Ramos (cell line): Measurements from ENCODE around the gene ABCA13.

Experiments used
- in situ Hi-C: fragments of 300-500 bp; cut with MboI; formaldehyde crosslinking; loops from one replicate; pipeline ENCODE4 v1.14.3; 2022; ENCODE audit warnings: low sequenced_read_pairs; ENCODE audit not compliant: unreplicated experiment

The ABCA13 gene

DNA sequence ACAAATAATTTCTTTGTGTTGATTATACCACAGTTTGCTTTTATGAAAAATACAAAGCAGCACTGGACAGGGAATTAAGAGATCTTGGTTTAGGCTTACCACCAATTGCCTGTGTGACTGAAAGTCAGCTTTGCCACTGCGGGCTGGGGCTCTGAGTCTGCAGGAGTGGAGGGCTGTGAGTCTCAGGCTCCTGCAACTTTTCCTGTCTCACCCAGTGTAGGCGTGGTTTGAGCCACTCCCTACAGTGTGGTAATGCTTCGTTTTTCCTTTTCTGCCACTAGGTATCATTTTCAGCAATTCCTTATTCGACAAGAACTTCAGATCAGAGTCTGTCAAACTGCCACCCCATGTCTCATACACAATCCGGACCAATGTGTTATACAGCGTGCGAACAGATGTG, 180.6 kb downstream of the ABCA13 start:
- in situ Hi-C loops = no loop called here

DNA sequence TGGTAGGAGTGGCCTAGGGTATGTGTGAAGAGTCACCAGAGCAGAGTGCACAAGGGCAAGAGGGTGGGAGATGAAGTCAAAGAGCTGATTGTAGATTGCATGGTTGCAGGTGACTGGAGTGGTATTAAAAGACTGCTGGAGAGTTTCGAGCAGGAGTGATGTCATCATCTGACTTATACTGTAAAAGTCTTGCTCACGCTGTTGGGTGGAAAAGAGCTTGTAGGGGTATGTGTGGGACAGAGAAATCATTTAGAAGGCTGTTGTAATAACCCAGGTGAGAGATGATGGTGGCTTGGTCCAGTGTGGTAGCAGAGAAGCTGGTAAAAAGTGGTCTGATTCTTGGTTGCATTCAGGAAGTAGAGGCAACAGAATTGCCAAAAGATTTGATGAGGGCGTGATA, 184.1 kb downstream of the ABCA13 start:
- in situ Hi-C loops = no loop called here

DNA sequence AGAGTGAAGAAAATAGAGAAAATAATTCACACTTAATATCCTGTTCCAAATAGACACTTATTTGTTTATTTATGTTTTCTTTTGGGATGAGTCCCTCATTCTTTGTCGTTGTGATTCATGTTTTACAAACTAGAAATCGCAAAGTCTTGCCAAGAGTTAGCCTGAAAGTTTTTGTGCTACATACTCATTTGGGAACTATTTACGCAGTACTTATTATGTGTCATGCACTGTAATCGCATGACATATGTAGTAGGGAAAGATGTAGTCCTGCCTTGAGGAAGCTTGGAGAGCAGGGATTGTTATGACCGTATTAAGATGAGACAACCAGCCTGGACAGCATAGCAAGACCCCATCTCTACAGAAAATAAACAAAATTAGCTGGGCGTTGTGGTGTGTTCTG, 189.3 kb downstream of the ABCA13 start:
- in situ Hi-C loops = no loop called here

DNA sequence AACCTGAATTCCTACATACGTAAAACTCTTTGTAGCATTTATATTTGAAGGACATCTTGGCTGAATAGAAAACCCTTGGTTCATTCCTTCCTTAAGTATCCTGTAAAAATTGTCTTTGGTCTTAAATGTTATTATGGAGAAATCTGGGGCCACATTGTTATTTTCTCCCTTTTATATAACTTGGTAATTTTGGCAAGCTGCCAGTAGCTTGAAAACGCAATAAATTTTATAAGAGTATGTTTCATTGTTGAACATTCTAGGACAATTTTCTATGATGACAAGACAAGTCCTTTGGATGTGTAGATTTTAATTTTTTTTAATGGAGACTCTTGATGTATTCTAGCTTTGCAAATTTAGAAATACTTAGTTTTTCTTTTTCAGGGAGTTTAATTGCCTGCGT, 191.9 kb downstream of the ABCA13 start:
- in situ Hi-C loops = no loop called here

DNA sequence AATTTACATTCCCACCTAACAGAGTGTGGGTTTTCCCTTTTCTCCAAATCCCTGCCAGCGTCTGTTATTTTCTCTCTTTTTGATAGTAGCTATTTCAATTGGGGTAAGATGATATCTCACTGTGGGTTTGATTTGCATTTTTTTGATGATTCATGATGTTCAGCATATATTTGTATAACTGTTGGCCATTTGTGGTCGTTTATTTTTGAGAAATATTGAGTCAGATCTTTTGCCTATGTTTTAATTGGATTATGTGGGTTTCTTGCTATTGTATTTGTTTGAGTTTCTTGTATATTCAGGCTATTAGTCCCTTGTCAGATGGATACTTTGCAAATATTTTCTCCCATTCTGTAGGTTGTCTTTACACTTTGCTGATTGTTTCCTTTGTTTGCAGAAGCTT, 193.8 kb downstream of the ABCA13 start:
- in situ Hi-C loops = no loop called here

DNA sequence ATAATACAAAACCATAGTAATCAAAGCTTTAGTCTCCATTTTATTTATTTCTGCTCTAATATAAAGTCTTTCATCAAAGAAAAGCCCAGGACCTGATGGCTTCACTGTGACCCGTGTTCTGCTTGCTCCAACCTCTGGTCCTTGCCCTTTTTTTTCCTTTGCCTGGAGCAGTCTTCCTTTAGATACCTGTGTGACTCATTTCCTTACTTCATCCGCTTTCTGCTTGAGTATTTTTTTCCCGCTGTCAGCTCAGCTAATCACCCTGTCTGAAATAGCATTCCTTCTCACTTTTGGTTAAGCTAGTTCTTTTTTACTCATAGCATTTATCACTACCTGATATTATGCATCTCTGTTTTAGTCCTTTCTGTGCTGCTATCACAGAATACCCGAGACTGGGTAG, 194.8 kb downstream of the ABCA13 start:
- in situ Hi-C loops = no loop called here

DNA sequence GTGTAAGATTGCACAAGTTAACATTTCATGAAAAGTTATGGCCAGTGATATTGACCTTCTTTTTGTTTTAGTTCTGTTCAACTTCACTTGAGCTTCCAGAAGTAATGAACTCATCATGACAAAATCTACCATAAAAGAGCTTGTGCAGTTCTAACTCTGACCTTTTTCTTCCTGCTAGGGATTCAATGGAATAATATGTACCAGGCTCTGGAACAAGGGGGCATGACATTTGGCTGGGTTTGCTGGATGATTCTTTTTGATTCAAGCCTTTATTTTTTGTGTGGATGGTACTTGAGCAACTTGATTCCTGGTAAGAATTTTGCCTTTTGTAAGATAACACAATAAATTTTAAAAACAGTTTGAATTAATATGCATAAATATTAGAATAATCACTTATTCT, 205.0 kb downstream of the ABCA13 start:
- in situ Hi-C loops = no loop called here

DNA sequence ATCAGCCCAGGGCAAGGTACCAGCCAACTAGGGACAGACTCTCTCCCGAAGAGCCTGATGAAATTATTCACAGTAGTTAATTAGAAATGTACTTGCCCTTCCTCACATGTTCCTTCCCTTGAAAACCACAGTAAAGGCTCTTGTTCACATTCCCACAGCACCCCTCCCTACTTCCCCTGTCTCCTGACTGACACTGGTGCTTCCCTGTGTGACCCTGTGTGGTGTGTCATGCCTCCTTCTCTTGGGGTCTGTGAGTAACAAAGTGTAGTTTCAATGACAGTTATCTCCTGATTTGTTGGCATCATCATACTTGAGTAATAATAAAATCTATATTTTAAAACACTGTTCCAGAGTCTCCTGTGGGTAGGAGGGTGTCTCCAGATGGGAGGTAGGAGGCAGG, 209.7 kb downstream of the ABCA13 start:
- in situ Hi-C loops = no loop called here

DNA sequence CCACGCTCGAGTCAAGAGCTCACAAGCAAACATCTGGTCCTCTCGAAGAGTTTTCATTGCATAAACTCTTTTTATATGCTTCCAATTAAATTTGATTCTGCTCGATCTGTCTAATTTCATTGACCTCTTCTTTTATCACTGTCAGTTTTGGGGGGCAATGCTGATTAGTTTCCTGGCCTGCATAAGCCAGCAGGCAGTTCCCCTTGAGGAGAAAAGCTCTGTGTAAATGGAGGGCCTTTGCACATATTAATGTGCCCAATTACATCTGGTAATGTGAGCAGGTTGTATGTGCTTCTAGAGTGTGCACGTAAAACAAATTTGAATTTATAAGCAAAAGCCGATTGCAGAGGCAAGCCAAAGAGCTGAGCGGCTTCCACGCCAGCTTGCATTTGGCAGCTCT, 210.3 kb downstream of the ABCA13 start:
- in situ Hi-C loops = no loop called here

DNA sequence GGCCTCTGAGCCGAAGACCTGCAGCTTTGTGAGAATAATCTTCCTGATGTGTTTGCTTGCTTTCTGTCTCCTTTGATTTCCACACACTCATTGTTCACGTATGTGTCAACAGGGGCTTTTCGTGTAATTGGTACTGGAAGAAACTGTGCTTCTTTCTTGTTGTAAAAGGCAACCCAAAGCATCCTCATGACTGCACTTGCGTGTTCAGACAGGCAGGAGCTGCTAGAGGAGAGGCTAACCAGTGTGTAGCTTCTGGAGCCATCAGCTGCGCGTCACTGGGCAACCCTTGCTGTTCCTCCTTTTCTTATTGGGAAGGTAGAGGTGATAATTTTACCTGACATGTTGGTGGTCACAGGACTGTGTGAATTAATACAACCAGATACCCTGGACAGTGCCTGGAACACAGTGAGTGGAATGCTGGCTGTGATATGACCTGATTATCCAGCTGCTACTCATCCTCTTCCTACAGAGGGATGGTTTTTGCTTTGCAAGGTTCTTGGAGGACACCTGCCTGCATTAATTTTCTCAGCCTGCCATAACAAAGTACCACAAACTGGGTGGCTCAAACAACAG, 213.0 kb downstream of the ABCA13 start:
- in situ Hi-C loops = no loop called here

DNA sequence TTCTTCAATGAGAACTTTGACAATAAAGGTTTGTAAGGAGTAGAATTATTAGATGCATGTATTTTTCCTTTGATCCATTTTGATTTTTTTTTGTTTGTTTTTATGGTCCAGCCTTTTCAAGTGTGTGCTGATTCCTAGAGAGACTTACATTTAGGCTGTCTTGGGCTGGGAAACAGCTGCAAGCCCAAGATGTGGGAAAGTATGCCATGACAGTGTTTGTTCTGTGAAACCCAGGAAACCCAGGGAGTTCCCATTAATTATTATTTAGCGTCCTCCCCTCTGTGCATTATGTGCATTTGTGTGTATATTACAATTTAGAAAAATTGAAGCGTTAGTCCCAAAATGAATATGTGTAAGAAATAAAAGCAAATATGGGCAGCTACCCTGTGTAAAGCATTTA, 216.7 kb downstream of the ABCA13 start:
- in situ Hi-C loops = no loop called here

DNA sequence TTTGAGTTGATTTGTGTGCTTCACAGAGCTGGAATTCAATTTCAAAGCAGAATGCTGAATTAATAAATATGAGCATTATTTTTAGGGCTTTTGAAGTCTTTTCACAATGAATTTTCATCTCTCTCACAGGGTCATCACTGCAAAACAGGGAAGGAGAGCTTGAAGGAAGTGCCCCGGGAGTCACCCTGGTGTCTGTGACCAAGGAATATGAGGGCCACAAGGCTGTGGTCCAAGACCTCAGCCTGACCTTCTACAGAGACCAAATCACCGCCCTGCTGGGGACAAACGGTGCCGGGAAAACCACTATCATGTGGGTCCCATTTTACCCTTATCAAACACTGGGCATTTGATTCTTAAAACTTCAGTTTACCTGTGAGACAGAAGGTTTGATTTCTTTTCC, 217.7 kb downstream of the ABCA13 start:
- in situ Hi-C loops = no loop called here

DNA sequence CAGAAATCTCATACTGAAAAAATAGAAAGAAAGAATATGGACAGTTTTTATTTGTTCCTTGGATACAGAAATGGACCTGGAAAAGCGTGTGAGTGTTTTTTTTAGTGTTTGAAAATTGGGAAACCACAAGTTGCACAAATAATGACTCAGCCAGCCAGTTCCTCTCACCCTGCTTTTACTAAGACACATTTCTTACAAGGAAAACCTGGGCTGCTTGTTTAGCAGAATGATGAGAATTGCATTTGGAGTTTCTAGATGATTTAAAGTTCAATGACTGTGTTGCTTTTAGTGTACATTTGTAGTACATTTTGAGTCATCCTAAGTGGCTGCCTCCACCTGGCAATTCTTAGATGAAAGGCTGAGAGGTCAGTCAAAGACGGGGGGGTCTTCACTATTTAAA, 218.7 kb downstream of the ABCA13 start:
- in situ Hi-C loops = no loop called here

DNA sequence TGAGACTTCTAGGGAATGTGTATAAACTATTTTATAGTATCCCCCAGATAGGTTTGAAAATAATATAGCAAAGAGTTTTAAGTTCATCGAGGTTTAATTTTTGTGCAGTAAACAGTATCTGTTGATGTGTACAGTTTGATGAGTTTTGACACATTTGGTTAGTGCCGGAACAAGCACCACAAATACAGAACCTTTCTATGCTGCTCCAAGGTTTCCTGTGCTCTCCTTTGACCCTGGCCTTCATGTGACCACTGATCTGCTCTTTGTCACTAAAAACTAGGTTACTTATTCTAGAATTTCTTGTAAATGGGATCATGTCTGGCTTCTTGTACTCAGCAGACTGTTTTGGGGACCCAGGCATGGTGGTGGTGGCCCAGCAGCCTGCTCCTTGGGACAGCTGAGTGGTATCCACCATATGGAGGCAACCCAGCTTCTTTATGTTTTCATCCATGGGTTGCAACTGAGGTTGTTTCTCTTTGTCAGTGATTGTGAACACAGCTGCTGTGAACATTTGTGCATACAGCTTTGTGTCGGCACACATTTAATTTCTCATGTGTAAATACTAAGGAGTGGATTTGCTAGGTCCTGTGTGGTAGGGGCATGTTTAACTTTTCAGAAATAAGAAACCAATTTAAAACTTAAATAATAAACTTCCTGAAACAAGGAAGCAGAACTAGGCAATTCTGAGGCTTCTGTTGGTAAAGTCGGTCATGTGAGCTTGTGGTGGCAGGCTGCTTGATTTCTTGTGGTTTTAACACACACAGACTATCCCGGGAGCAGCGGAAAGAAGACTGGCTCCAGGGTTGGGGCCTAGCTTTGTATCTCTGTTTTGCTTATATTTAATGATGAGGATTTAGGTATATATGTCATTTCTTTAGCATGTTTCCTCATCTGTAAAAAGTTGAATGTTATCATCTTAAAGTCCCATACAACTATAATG, 219.4 kb downstream of the ABCA13 start:
- in situ Hi-C loops = no loop called here

DNA sequence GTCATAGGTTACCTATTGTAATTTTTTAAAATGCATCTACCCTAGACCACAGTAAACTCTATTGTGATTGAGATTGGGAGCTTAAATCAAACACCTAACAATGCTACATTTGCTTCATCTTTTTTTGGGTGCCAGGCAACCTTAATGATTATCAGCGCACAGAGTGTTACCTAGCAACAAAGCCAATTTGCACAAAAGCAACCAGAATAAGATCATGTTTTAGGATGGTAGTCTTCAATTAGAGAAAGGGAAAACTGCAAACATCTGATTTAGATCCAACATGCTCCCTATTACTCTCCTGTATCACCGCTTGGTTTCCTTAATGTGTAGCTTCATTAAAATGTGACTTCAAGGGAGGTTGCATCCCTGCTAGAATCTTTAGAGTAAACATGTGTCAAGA, 226.9 kb downstream of the ABCA13 start:
- in situ Hi-C loops = no loop called here

DNA sequence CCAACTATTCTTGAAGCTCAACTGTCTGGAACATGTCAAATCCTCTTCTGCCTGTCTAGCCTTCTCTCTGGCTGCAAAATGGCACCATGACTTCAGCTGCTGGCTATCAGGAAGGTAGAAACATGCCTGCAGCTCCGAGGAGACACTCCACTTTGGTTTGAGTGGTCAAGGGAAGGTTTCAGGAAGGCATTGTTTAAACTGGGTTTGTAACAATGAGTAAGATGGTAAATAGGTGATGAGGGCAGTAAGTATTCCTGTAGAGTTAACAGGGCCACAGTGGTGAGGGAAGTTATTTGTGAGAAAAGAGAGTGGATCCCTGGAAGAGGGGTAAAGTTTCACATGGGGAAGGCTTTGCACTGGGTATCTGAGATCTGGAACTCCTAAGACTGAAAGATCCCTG, 231.5 kb downstream of the ABCA13 start:
- in situ Hi-C loops = no loop called here

DNA sequence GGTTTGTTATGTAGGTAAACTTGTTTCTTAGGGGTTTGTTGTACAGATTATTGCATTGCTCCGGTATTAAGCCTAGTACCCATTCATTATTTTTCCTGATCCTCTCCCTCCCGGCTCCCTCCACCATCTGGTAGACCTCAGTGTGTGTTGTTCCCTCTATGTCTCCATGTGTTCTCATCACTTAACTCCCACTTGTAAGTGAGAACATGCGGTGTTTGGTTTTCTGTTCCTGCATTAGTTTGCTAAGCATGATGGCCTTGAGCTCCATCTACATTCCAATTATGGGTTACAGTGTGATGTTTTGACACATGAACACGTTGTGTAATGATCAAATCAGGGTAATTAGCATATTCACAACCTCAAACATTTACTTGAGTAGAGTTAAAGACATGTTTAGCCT, 237.5 kb downstream of the ABCA13 start:
- in situ Hi-C loops = no loop called here

DNA sequence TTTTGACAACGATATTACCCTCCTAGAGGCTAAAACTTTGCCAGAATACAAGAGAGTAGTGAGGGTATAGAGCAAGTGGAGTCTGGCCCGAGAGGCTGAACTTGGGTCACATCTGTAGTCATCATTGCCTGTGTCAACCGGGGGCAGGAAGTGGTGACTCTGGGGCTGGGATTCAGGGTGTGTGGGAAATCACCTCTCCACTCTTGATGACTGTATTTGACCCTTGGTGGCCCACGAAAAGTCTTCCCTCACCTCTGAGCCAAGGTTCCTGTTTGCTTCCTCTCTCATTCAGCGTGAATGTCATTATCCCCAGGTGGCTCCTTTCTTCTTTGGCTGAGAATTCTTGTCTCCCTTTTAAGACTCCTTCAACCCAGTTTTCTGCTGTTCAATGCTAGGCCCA, 240.4 kb downstream of the ABCA13 start:
- in situ Hi-C loops = no loop called here

DNA sequence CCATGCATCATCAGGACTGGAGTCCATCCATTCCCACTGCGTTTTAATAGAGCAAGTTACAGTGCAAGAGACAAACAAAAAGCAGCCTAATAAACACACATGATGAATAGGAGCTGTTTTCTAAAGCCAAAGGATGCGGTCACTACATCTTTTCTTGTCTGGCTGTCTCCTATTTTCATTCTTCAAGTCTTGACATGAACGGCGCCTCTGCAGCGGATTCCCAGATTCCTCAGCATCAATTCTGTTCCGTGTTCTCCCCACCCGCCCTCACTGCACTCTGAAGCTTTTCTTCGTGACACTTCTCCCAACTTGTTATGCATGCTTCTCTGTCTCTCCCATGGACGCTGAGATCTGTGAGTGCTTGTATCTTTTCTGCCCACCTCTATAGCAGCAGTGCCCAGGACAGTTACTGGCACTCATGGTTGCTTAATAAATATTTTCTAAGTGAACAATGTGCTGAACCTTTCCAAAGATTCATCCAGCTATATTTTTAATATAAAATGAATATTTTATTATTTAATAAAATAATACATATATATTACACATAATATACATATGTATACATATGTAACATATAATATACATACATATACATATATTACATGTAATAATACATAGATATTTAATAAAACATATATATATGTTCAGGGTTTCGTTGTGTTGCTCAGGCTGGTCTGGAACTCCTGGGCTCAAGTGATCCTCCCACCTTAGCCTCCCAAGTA, 242.9 kb downstream of the ABCA13 start:
- in situ Hi-C loops = no loop called here

DNA sequence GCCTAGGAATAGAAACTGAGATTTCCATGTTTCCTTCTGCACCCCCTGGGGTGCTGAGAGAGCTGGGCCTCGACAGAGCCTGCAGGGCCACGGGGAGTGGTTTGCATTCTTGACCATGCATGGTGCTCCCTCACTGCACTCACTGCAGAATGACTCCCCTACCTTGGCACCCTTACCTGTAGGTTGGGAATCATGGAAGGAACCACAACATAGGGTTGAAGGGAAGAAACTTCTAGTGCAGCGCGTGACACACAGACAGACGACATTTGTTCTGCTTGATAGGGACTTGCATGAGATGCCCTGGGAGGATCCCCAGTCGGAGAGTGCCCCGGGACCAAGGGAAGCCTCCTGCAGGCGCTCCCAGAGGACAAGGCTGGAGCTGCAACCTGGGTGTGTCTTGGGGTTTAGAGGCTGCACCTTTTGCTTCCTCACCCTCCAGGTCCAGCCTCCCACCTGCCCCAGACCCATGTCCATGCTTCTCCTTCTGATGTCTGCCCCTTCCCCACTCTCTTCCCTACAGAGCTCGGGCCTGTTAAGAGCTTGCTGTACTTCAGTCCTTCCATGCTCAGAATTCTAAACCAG, 245.2 kb downstream of the ABCA13 start:
- in situ Hi-C loops = no loop called here

DNA sequence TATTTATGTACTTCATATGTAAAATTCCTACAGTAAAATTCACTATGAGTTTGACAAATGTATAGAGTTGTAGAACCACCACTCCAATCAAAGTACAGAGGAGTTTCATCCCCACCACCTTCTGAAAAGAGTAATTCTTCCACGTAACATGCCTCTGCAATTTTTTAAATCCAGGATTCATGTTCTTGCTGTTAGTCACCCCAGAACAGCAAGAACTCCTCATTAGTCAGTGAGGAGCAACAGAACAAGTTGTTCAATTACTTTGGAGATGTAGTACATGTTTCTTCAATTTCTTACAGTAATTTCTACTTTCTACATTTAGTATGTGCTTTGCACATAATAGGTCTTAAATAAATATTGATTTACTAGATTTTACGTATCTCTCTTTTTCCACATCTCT, 248.1 kb downstream of the ABCA13 start:
- in situ Hi-C loops = no loop called here
